ENCODE data around the gene RADX.

DNA sequence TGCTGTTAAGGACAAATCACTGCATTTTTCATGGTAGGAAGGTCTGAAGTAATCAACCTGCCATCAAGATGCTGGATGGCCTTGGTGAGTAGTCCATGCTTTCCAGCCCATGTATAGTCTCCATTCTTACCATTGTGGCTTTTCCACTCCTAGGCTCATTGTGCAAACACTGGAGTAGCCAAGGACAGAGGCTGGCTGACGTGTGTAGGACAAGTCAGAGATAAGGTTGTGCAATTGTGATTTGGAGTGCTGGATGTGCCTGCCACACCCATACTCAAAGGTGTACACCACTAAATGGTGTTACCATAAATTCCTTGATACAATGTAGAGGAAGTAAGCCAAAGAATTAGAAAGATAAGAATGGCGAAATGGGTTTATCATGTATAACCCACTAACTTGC, 26.3 kb upstream of the RADX start:
- TF ChIP-seq EZH2 (IDR thresholded peaks at IDR 0.05) (no peak), POLR2AphosphoS5 (IDR thresholded peaks at IDR 0.05; ENCODE audit: borderline replicate concordance, low read depth, low read length) (no peak)
